B cell (primary cell): ENCODE measurements around the gene TRIP13.

Experiments used
- EZH2 ChIP-seq: IDR thresholded peaks from 2 replicates; pipeline ENCODE4 v1.6.1; 2012; ENCODE audit warnings: borderline replicate concordance, low read depth, mild to moderate bottlenecking, moderate library complexity, low read length; ENCODE audit not compliant: insufficient read depth, poor library complexity, severe bottlenecking
- TF ChIP-seq, protein P1 (sequence below): fragments of 200-600 bp; IDR thresholded peaks from one replicate; pipeline ENCODE4 v1.8.0; 2022; ENCODE audit warnings: antibody characterized with exemption, mild to moderate bottlenecking

DNA sequence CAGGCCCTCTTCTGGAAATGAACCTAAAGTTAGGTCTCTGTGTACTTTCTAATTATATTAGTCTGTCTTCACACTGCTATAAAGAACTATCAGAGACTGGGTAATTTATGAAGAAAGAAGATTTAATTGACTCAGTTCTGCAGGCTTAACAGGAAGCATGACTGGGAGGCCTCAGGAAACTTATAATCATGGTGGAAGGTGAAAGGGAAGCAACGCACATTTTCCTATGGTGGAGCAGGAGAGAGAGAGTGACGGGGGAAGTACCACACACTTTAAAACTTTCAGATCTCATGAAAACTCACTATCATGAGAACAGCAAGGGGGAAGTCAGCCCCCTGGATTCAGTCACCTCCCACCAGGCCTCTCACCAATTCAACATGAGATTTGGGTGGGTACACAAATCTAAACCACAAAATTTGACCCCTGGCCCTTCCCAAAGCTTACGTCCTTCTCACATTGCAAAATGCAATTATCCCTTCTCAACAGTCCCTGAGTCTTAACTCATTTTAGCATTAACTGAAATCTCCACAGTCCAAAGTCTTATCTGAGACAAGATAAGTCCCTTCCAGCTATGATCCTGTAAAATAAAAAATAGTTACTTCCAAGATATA, 40.7 kb downstream of the TRIP13 start:
- TF ChIP-seq, protein P1, sequence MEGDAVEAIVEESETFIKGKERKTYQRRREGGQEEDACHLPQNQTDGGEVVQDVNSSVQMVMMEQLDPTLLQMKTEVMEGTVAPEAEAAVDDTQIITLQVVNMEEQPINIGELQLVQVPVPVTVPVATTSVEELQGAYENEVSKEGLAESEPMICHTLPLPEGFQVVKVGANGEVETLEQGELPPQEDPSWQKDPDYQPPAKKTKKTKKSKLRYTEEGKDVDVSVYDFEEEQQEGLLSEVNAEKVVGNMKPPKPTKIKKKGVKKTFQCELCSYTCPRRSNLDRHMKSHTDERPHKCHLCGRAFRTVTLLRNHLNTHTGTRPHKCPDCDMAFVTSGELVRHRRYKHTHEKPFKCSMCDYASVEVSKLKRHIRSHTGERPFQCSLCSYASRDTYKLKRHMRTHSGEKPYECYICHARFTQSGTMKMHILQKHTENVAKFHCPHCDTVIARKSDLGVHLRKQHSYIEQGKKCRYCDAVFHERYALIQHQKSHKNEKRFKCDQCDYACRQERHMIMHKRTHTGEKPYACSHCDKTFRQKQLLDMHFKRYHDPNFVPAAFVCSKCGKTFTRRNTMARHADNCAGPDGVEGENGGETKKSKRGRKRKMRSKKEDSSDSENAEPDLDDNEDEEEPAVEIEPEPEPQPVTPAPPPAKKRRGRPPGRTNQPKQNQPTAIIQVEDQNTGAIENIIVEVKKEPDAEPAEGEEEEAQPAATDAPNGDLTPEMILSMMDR: no peak
- no peak for TF ChIP-seq EZH2
